ENCODE results near the gene IL18R1.

IL18R1 gene

GRCh38 chr2:102346381-102347130, 9.0 kb upstream of the IL18R1 start:
- no peak for DNase-seq

DNA sequence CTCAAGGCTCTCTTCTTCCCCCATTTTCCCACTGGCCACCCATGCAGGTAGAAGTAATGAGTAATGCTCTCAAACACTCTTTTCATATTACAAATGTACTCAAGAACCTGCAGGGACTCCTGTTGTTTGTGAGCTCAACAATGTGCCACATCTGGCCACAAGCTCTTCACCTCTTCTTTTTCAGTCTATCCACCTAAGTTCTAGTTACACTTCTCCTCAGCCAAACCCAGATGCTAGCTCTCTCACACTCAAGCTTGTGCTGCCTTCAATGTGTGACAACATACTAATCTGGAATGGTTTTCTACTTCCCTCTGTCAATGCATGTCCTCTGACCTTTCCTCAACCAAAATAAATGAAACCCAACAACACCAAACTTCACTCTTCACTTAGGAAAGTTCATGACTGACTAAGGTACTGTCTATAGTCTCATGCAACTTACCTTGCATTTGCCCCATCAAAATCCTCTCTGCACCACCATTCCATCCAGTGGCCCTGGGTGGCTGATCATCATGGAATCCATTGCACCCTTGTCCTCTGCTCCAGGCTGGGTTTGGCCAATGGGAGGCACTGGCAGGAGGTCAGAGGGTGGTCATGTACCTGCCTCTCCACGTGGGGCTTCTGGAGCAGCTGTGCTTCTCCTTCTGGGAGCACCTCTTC, 5.3 kb upstream of the IL18R1 start:
- DNase-seq = no peak

- no peak for DNase-seq
These were observed 751 bp downstream of the IL18R1 start for GRCh38 chr2:102356381-102356712.

- no peak for DNase-seq
These were observed 1.1 kb downstream of the IL18R1 start for GRCh38 chr2:102356741-102357140.

- no peak for DNase-seq
These were observed 2.3 kb downstream of the IL18R1 start for GRCh38 chr2:102357937-102358336.

- no peak for DNase-seq
These were observed 2.9 kb downstream of the IL18R1 start for GRCh38 chr2:102358496-102358895.

DNA sequence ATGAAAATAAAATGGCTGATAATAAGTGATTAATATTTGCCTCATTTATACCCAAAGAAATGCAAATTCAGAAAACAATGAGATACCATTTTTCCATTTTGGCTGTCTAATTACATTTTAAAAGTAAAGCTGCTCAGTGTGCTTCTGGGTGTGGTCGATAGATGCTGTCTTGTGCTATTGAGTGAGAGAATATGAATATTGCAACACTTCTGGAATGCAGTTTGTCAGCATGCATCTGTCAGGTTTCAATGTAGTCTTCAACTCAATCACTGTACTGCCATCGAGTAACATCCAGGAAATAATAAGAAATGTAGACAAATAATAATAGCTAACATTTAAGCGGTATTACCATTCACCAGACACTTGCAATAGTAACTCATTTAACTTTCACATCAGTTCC, 3.9 kb downstream of the IL18R1 start:
- DNase-seq = no peak

DNA sequence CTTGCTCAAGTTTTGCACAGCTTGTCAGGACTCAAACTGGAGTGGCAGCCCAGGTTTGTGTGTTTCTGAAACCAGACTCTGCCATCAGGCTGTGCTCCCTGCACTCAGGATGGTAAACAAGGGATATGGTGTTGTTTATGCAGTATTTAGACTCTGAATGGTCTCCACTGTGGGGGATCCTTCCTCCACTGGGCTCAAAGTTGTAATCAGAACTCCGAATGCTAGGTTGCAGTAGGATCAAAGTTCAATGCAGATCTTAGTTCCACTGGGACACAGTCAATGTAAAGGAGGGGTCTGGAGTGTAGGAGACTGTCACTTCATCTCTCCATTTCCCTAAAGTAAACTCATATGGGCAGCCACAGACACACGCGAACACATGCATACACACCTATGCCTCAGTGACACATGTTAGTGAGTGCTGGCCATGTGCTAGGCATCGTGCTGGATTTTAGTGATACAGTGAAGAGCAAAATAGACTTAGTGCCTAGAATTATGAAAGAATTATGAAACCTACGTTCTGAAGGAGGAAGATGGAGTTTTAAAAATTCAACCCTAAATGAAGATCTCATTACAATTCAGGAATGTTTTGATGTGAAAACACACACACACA, 6.1 kb downstream of the IL18R1 start:
- DNase-seq = no peak

DNA sequence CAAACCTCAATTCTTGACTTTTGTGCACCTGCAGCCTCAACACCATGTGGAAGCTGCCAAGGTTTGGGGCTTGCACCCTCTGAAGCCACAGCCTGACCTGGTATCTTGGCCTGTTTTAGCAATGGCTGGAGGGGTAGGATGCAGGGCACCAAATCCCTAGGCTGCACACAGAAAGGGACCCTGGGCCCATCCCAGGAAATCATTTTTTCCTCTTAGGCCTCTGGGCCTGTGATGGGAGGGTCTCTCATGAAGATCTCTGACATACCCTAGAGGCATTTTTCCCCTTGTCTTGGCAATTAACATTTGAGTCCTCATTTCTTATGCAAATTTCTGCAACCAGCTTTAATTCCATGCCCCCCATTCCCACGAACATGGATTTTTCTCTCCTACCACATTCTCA, 10.2 kb downstream of the IL18R1 start:
- DNase-seq = no peak

DNA sequence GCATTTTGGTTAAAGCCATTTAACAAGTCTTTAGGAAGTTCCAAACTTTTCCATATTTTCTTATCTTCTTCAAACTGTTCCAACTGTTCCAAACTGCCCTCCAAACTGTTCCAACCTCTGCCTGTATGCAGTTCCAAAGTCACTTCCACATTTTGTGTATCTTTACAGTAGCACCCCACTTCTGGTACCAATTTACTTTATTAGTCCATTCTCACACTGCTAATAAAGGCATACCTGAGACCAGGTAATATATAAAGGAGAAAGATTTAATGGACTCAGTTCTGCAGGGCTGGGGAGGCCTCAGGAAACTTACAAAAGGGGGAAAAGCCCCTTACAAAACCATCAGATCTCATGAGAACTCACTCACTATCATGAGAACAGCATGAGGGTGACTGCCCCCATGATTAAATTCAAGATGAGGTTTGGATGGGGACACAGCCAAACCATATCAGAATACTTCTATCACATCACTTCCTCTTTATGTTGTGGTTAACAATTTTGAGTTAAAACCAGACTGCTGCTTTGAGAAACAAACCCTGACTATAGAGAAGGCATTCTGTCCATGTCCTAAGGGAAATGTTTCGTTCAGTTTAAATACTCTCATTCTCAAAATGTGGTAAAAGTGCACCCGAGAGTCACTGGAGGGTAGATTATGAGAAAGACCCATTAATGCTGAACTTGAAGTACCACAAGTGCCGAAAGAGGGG, 11.0 kb downstream of the IL18R1 start:
- DNase-seq = no peak

GRCh38 chr2:102367331-102367971, 11.9 kb downstream of the IL18R1 start:
- no peak for DNase-seq

DNA sequence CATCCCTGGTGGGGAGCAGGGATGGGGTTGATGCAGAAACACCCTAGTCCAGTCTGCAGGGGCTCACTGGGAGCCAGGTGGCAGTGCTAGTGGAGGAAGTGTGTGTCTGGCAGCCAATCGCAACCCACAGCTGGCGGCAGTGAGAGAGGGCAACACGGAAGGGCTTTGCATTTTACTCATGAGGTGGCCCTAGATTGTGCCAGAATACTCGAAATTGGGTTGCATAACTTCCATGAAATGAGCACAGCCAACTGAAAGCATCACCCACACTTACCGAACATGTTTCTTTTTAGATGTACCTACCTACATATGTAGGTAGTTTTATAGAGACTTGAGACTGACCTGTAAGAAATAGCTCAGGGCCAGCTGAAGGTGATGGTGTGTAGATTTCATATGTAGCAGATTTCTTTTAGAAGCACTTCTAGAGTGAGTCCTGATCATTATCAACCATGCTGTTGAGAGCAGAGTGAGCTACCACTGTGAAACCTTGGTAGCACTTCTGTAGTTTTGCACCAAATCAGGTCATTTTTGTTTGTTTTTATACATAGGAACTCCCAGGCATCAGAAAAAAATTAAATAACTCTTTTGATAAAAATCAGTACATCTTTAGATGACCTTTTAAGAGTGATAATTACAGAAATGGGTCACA, 13.0 kb downstream of the IL18R1 start:
- no peak for DNase-seq

DNA sequence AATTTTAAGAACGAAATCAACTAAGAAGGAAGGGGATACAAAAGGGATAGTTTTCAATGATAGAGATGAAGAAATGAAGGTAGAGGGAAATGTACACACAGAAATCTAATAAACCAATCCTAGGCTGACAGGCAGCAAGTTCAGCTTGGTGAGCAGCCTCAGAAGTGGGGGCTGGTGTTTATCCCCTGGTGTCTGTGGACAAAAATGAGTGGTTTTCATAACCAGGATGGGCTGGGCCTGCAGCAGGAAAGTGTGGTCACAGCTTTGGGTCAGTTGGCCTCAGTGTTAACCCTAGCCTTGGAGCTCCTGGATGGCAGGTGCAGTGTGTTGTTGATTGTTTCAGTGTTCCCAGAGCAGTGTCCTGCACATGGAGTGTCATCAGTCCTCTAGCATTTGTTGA, 14.3 kb downstream of the IL18R1 start:
- DNase-seq = no peak

GRCh38 chr2:102376052-102376591, 20.5 kb downstream of the IL18R1 start:
- no peak for DNase-seq

- DNase-seq = no peak
These were observed 28.1 kb downstream of the IL18R1 start for GRCh38 chr2:102383722-102384121.

GRCh38 chr2:102385522-102385921, 29.9 kb downstream of the IL18R1 start:
- no peak for DNase-seq

DNA sequence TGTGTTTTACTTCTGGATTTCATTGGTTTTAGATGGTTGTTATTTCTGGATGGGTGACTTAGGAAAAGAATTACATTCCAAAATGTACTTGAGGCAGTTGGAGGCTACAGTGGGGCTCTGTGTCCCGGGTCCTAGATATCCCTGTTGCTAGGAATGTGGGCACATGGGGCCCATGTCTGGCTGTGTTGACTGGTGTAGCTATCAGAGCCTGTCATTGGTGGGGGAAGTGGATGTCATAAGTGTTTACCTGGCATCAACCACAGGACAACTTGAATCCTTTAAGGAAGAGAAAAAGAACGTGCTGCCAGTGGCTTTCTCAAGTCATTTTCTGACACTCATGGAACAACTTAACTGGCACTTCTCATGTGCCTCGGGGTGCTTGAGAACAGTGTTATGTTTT, 30.4 kb downstream of the IL18R1 start:
- DNase-seq = no peak

GRCh38 chr2:102386867-102387541, 31.4 kb downstream of the IL18R1 start:
- no peak for DNase-seq

GRCh38 chr2:102387763-102388546, 32.4 kb downstream of the IL18R1 start:
- DNase-seq = no peak

GRCh38 chr2:102391565-102391964, 36.0 kb downstream of the IL18R1 start:
- DNase-seq = no peak

DNA sequence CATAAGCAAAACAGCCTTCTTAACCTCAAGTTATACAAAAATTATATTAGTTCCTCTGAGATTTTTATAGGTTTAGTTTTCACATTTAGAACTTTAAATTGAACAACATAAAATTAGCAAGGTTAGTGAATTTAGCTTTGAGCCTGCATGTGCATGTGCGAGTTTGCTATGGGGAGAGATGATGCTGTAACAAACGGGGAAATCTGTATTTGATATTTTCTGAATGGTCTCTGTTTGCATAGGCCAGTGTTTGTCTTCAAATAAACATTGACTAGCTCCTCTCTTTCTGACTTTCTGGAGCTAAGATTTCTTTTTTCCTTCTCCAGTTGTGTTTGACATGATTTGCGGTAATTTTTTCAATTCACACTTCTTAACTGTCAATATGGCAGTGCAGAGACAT, 36.5 kb downstream of the IL18R1 start:
- DNase-seq = no peak

Measured in femur (tissue), 1 donor.